Neuronal stem cell (in vitro differentiated cells): ENCODE data around the gene TRIM41.
A peak's percentile ranks its signal among the peaks of the same experiment; 100 is the strongest.

ENCODE experiments used
- DNase-seq: peaks from one replicate; pipeline ENCODE4 v3.0.0-alpha.2; 2013; ENCODE audit warnings: low spot score
- H2AFZ ChIP-seq: one replicate; pipeline ENCODE4 v1.6.1; 2013; ENCODE audit warnings: mild to moderate bottlenecking, low read length, inconsistent platforms
- H2AK5ac ChIP-seq: 2 replicates; pipeline ENCODE4 v1.6.1; 2013; ENCODE audit warnings: low read depth, mild to moderate bottlenecking, inconsistent platforms, low read length, moderate library complexity, mixed read lengths
- H2BK120ac ChIP-seq: 2 replicates; pipeline ENCODE4 v1.6.1; 2013; ENCODE audit warnings: low read depth, mild to moderate bottlenecking, inconsistent platforms, low read length, moderate library complexity, mixed read lengths
- H2BK12ac ChIP-seq: one replicate; pipeline ENCODE4 v1.6.1; 2013; ENCODE audit warnings: low read length, inconsistent platforms
- H2BK15ac ChIP-seq: 2 replicates; pipeline ENCODE4 v1.6.1; 2013; ENCODE audit warnings: mild to moderate bottlenecking, low read length, inconsistent platforms, mixed read lengths
- H2BK5ac ChIP-seq: one replicate; pipeline ENCODE4 v1.6.1; 2013; ENCODE audit warnings: inconsistent platforms, mild to moderate bottlenecking, low read length, moderate library complexity
- H3K14ac ChIP-seq: one replicate; pipeline ENCODE4 v1.6.1; 2013; ENCODE audit warnings: low read length, inconsistent platforms
- H3K18ac ChIP-seq: 2 replicates; pipeline ENCODE4 v1.6.1; 2013; ENCODE audit warnings: low read length, inconsistent platforms
- H3K23ac ChIP-seq: 2 replicates; pipeline ENCODE4 v1.6.1; 2013; ENCODE audit warnings: low read depth, mild to moderate bottlenecking, mixed read lengths, low read length, inconsistent platforms; ENCODE audit not compliant: poor library complexity
- H3K27ac ChIP-seq: replicated peaks from 3 replicates; pipeline ENCODE4 v1.5.1; 2013; ENCODE audit warnings: low read length, inconsistent platforms
- H3K27me3 ChIP-seq, 3 experiments: 2 replicates each; pipeline ENCODE4 v1.6.1; 2013; ENCODE audit warnings: low read length in 3 of 3, mild to moderate bottlenecking in 2 of 3, inconsistent platforms in 1 of 3, low read depth in 1 of 3, mixed read lengths in 1 of 3, moderate library complexity in 1 of 3; ENCODE audit not compliant: control insufficient read depth in 3 of 3, insufficient read depth in 3 of 3
- H3K36me3 ChIP-seq, 2 donors: replicated peaks in 1 of 2; 2 replicates each; pipeline ENCODE4 v1.6.1; 2013; ENCODE audit warnings: low read length in 2 of 2; ENCODE audit not compliant: control insufficient read depth in 2 of 2, insufficient read depth in 2 of 2
- H3K4ac ChIP-seq: 2 replicates; pipeline ENCODE4 v1.6.1; 2013; ENCODE audit warnings: inconsistent platforms, mild to moderate bottlenecking, low read length, moderate library complexity
- H3K4me1 ChIP-seq, 2 donors: 1 replicate in 1 of 2; 2 replicates in 1 of 2; pipeline ENCODE4 v1.6.1; 2013; ENCODE audit warnings: low read length in 2 of 2, low read depth in 1 of 2; ENCODE audit not compliant: control insufficient read depth in 2 of 2, insufficient read depth in 1 of 2
- H3K4me2 ChIP-seq: one replicate; pipeline ENCODE4 v1.6.1; 2013; ENCODE audit warnings: mild to moderate bottlenecking, low read length, inconsistent platforms; ENCODE audit not compliant: insufficient read depth, poor library complexity, severe bottlenecking
- H3K4me3 ChIP-seq, 2 donors: 2 replicates each; pipeline ENCODE4 v1.5.1; 2013; ENCODE audit warnings: low read length in 2 of 2, mild to moderate bottlenecking in 2 of 2, inconsistent platforms in 1 of 2, moderate library complexity in 1 of 2
- H3K79me1 ChIP-seq: one replicate; pipeline ENCODE4 v1.6.1; 2013; ENCODE audit warnings: low read depth, mild to moderate bottlenecking, inconsistent platforms, low read length, moderate library complexity
- H3K9ac ChIP-seq: one replicate; pipeline ENCODE4 v1.6.1; 2013; ENCODE audit warnings: mild to moderate bottlenecking, low read depth, low read length, inconsistent platforms; ENCODE audit not compliant: poor library complexity
- H3K9me3 ChIP-seq, 2 donors: replicated peaks in 1 of 2; 2 replicates each; pipeline versions ENCODE3 to v1.6.1; 2013; ENCODE audit warnings: low read length in 2 of 2, mild to moderate bottlenecking in 2 of 2, inconsistent platforms in 1 of 2, low read depth in 1 of 2, mixed read lengths in 1 of 2, moderate library complexity in 1 of 2; ENCODE audit not compliant: control insufficient read depth in 2 of 2, insufficient read depth in 1 of 2
- H4K8ac ChIP-seq: one replicate; pipeline ENCODE4 v1.6.1; 2013; ENCODE audit warnings: low read depth, mild to moderate bottlenecking, inconsistent platforms, low read length, moderate library complexity
- H4K91ac ChIP-seq: one replicate; pipeline ENCODE4 v1.6.1; 2013; ENCODE audit warnings: low read length, low read depth, mild to moderate bottlenecking, inconsistent platforms; ENCODE audit not compliant: poor library complexity
- WGBS, 2 donors: extraction: QIAGEN DNeasy Blood & Tissue Kit; methylation state at CpG; one replicate each; pipeline ENCODE4 v1.1.7; 2013; ENCODE audit warnings: missing lambda C conversion rate in 2 of 2, mixed read lengths in 1 of 2; ENCODE audit not compliant: insufficient read length in 2 of 2, insufficient replicate concordance in 1 of 2; ENCODE audit errors: extremely low coverage in 2 of 2; 5-methylcytosine and 5-hydroxymethylcytosine counted together

Gene TRIM41

GRCh38 chr5:181203093-181203711, 19.9 kb upstream of the TRIM41 start:
- H3K23ac ChIP-seq: no peak overlapping the region
- no CpG with 5 or more reads among the region's 11 CpGs for WGBS, 2 donors
- no peak overlapping the region for H4K91ac ChIP-seq
- peaks cover 14 to 70% (median 42%) of the 10 kb centered on the region in 3 experiments for H3K27me3 ChIP-seq
- H3K4ac ChIP-seq: no peak overlapping the region
- no peaks in the 10 kb centered on the region for H3K36me3 ChIP-seq
- no peaks in the 10 kb centered on the region for H3K9me3 ChIP-seq
- DNase-seq: no peak
- H3K27ac ChIP-seq: no peak overlapping the region
- H3K4me2 ChIP-seq: no peak overlapping the region
- peak overlapping the region; percentile 86 for H2AK5ac ChIP-seq
- peaks cover 5 to 13% of the 10 kb centered on the region in 2 donors for H3K4me1 ChIP-seq
- H2AFZ ChIP-seq: no peak overlapping the region
- no peak overlapping the region for H4K8ac ChIP-seq
- no peak overlapping the region for H3K14ac ChIP-seq
- H2BK5ac ChIP-seq: no peak overlapping the region
- no peak overlapping the region for H2BK15ac ChIP-seq
- no peak overlapping the region for H3K4me3 ChIP-seq
- no peak overlapping the region for H2BK120ac ChIP-seq
- H3K9ac ChIP-seq: no peak overlapping the region
- no peaks in the 10 kb centered on the region for H3K79me1 ChIP-seq
- no peak overlapping the region for H3K18ac ChIP-seq
- H2BK12ac ChIP-seq: no peak overlapping the region

- Histone ChIP-seq H2BK12ac (no peak overlapping the region), H3K14ac (no peak overlapping the region), H3K36me3 (no peaks in the 10 kb centered on the region), H2BK120ac (no peak overlapping the region), H3K27ac (no peak overlapping the region), H4K91ac (no peak overlapping the region), H4K8ac (no peak overlapping the region), H2AFZ (peak overlapping the region; percentile 87), H3K4ac (no peak overlapping the region), H3K18ac (peak overlapping the region; percentile 76), H3K79me1 (no peaks in the 10 kb centered on the region), H3K9ac (no peak overlapping the region), H3K4me2 (peak overlapping the region; percentile 93), H3K4me3 (peak overlapping the region; percentile 59 to 80), H3K9me3 (no peaks in the 10 kb centered on the region), H2BK5ac (no peak overlapping the region), H2BK15ac (no peak overlapping the region), H2AK5ac (peak overlapping the region; percentile 86), H3K27me3 (peaks cover 14 to 65% (median 42%) of the 10 kb centered on the region in 3 experiments), H3K4me1 (peaks cover 5 to 8% of the 10 kb centered on the region in 2 donors), H3K23ac (peak overlapping the region; percentile 29)
- no peak for DNase-seq
- no CpG with 5 or more reads among the region's 17 CpGs for WGBS, 2 donors
Measured at GRCh38 chr5:181203777-181204112, 19.3 kb upstream of the TRIM41 start.

- DNase-seq: no peak
- H3K27me3 ChIP-seq: peaks cover 14 to 59% (median 42%) of the 10 kb centered on the region in 3 experiments
Measured at GRCh38 chr5:181204113-181204825, 18.8 kb upstream of the TRIM41 start.

More at GRCh38 chr5:181204113-181204825, 18.8 kb upstream of the TRIM41 start:
- Histone ChIP-seq H3K9me3 (no peaks in the 10 kb centered on the region), H4K91ac (no peak overlapping the region), H3K14ac (no peak overlapping the region), H3K27ac (no peak overlapping the region), H2AFZ (peak overlapping the region; percentile 87), H3K9ac (peak overlapping the region; percentile 86), H4K8ac (no peak overlapping the region), H2BK12ac (no peak overlapping the region), H3K23ac (peak overlapping the region; percentile 55), H2BK120ac (no peak overlapping the region), H2BK5ac (no peak overlapping the region), H3K4me2 (peak overlapping the region; percentile 93), H2AK5ac (no peak overlapping the region), H3K36me3 (no peaks in the 10 kb centered on the region), H3K4me3 (peak overlapping the region; percentile 59 to 80), H2BK15ac (no peak overlapping the region), H3K4me1 (peaks cover 4 to 5% of the 10 kb centered on the region in 2 donors), H3K79me1 (no peaks in the 10 kb centered on the region), H3K4ac (no peak overlapping the region), H3K18ac (peak overlapping the region; percentile 76)
- WGBS, 2 donors: no CpG with 5 or more reads among the region's 67 CpGs
